Erythroblast (primary cell): ENCODE results near the gene NGRN.

Source experiments
- GATA1 ChIP-seq: IDR thresholded peaks from 2 replicates; pipeline ENCODE4 v1.6.1; 2011; ENCODE audit warnings: low read depth, mild to moderate bottlenecking, control low read depth, low read length, moderate library complexity
- POLR2A ChIP-seq: IDR thresholded peaks from 2 replicates; pipeline ENCODE4 v1.6.1; 2011; ENCODE audit warnings: mild to moderate bottlenecking, low read length

DNA sequence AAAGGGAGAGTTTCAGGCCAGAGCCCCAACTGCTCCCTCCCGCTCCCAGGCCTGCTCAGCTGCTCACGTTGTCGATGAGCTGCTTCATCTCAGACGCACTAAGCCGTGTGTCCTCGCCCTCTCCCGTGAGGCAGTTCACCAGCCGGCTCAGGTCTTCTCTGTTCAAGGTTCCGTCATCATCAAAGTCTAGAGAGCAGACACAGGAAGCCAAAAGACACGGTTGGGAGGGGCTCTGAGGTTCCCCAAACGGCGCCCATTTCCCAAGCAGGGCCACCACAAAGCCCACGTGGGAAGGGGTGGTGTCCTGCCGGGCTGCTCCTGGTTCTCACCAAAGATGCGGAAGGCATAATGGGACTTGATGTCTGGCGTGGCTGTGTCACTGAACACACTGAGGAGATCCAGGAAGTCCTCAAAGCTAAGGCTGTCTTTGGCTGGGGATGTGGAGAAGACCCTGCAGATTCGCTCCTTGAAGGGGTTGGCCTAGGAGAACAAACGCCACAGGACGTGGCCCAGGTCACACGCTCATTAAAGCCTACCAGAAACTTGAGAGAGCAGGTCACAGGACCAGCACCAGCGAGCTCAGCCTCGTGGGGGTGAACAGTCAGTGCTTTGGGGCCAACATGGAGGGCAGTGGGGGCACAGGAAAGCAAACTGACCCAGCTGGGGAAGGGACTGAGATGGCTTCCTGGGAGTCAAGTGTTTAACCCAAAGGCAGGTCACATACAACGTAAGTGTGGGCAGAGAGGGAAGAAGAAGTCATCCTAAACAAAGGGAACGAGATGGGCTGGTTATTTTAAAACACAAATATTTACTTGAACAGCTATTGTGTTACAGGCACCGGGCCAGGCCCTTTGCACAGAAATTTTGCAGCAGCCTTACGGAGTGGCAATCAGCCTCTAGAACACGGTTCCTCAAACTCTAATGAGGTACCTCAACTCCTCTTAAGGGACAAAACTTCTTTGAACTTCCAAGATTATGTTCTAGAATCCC is 34.1 kb upstream of the NGRN start:
- TF ChIP-seq POLR2A (no peak), GATA1 (no peak)
